ENCODE results near the gene ACOD1.

DNA sequence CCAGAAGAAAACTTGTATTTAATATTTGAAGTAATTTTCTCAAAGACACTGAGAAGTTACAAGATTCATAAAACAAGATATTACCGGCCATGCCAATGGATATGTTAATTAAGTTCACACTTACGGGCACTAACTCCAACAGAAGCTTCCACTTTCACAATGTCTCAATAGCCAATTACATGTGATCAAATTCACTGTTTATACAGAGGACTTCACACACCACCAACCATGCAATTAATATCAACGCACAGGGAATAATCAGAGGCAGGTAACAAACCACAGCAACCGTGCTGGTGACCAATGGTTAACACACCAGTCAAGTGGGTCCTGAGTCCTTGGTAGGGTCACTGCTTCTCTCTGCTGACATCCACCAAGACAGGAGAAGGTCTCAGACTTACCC, 5.9 kb upstream of the ACOD1 start:
- no peak for TF ChIP-seq POLR2A (IDR thresholded peaks at IDR 0.05)
- TF ChIP-seq, protein P1, sequence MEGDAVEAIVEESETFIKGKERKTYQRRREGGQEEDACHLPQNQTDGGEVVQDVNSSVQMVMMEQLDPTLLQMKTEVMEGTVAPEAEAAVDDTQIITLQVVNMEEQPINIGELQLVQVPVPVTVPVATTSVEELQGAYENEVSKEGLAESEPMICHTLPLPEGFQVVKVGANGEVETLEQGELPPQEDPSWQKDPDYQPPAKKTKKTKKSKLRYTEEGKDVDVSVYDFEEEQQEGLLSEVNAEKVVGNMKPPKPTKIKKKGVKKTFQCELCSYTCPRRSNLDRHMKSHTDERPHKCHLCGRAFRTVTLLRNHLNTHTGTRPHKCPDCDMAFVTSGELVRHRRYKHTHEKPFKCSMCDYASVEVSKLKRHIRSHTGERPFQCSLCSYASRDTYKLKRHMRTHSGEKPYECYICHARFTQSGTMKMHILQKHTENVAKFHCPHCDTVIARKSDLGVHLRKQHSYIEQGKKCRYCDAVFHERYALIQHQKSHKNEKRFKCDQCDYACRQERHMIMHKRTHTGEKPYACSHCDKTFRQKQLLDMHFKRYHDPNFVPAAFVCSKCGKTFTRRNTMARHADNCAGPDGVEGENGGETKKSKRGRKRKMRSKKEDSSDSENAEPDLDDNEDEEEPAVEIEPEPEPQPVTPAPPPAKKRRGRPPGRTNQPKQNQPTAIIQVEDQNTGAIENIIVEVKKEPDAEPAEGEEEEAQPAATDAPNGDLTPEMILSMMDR (IDR thresholded peaks at IDR 0.05) = no peak
